ENCODE results near the gene HOXB3.

GRCh38 chr17:48609759-48610281 is 19.8 kb upstream of the HOXB3 start:
- TF ChIP-seq ELK1 (IDR thresholded peaks at IDR 0.05; ENCODE audit: borderline replicate concordance, low read depth, low read length) (no peak), BHLHE40 (IDR thresholded peaks at IDR 0.05; ENCODE audit: low read depth, low read length) (no peak; the same call in 1 of the 2 replicates), CTCF (conservative IDR thresholded peaks at IDR 0.05; ENCODE audit: low read depth, low read length) (no peak), RAD21 (IDR thresholded peaks at IDR 0.05; ENCODE audit: low read length) (no peak), RFX5 (IDR thresholded peaks at IDR 0.05; ENCODE audit: low read depth, low read length) (no peak), MXI1 (IDR thresholded peaks at IDR 0.05; ENCODE audit: borderline replicate concordance, low read depth, low read length) (no peak), CEBPB (IDR thresholded peaks at IDR 0.05; ENCODE audit: low read depth, low read length) (no peak), POLR2A (IDR thresholded peaks at IDR 0.05; ENCODE audit: low read depth, low read length) (no peak), CHD1 (IDR thresholded peaks at IDR 0.05; ENCODE audit: low read depth, low read length) (no peak), RCOR1 (IDR thresholded peaks at IDR 0.05; ENCODE audit: insufficient replicate concordance, low read length) (no peak), NFE2L2 (IDR thresholded peaks at IDR 0.05; ENCODE audit: low read depth, low read length) (no peak), USF2 (IDR thresholded peaks at IDR 0.05; ENCODE audit: low read depth, low read length) (no peak)
